Right cardiac atrium (tissue), 5 donors: ENCODE measurements around the gene ARL3. TPM values are rescaled to one million over a fixed set of nuclear protein-coding genes. Genes with fewer than 3 reads are reported as not detected.

Source experiments
- ATAC-seq, 2 donors: fragments of 200-7000 bp; cut with Tn5 transposase; one replicate each; pipeline versions ENCODE4 v1.8.0 to v1.9.1; 2020; ENCODE audit warnings: moderate library complexity in 2 of 2, mild to moderate bottlenecking in 1 of 2
- DNase-seq, 3 donors: peaks; one replicate each; pipeline ENCODE4 v3.0.0-alpha.2; 2020
- H3K27ac ChIP-seq: one replicate; pipeline ENCODE4 v1.5.1; 2013; ENCODE audit warnings: mild to moderate bottlenecking, low read length, control low read depth, moderate library complexity
- H3K27me3 ChIP-seq: one replicate; pipeline ENCODE4 v1.6.1; 2013; ENCODE audit not compliant: control insufficient read depth, insufficient read depth
- H3K4me1 ChIP-seq: one replicate; pipeline ENCODE4 v1.6.1; 2013; ENCODE audit warnings: low read length; ENCODE audit not compliant: control insufficient read depth, insufficient read depth
- H3K4me3 ChIP-seq: one replicate; pipeline ENCODE4 v1.5.1; 2013; ENCODE audit warnings: low read length, control low read depth
- H3K9me3 ChIP-seq: one replicate; pipeline ENCODE4 v1.6.1; 2013; ENCODE audit warnings: low read length; ENCODE audit not compliant: control insufficient read depth
- WGBS: extraction: QIAGEN DNeasy Blood & Tissue Kit; methylation state at CpG from one replicate; pipeline ENCODE4 v1.1.7; 2013; 5-methylcytosine and 5-hydroxymethylcytosine counted together
- intact Hi-C, 4 donors: fragments of 100-400 bp; cut with DNase I; formaldehyde crosslinking; loops; one replicate each; pipeline versions ENCODE4 v1.11.0 to v1.14.0; 2022 to 2023
- polyA plus RNA-seq: library from polyadenylated mRNA; stranded (reverse); fragments of 200-250 nt; gene quantifications from one replicate; pipeline ENCODE4 v1.2.3, GENCODE V29; 2013
- total RNA-seq, 4 donors: library from RNA; stranded (reverse); fragmentation: NEBNext Ultra II Directional; extraction: Animal tissue kit (Norgen Biotek cat#: 25700); gene quantifications; one replicate each; pipeline ENCODE4 v1.2.1, GENCODE V29; 2021
- donor health status: healthy with polysubstance abuse.
- donor health status: DM: no; HTN: yes; CAD: no.
- donor health status: DM: no; HTN: no; CAD: no.
- donor health status: DM: no; HTN: yes; CAD: no; lungs with severe emphysema.
- donor health status: DM: yes; HTN: yes; CAD: no.

The ARL3 gene
- total and polyA plus RNA-seq, 5 donors, result 13.0 to 18.3 (median 15.2) TPM

GRCh38 chr10:102738692-102739121, 24.5 kb upstream of the ARL3 start:
- intact Hi-C loops, result loop anchor here in 1 of 4 donors (10.0 kb wide), 1 partner anchor 326 kb away; no protein-coding TSS in a partner anchor
- Histone ChIP-seq H3K27me3 (no peaks in the 10 kb centered on the region), H3K27ac (no peak overlapping the region), H3K4me1 (no peaks in the 10 kb centered on the region), H3K9me3 (no peaks in the 10 kb centered on the region), H3K4me3 (no peak overlapping the region)
- ATAC-seq, result peak in 1 of 2 donors; percentile 44
- DNase-seq, result no peak

GRCh38 chr10:102735065-102735562, 20.9 kb upstream of the ARL3 start:
- DNase-seq, result peak; percentile 71 to 78 (median 76)
- H3K9me3 ChIP-seq, result no peaks in the 10 kb centered on the region
- H3K4me1 ChIP-seq, result no peaks in the 10 kb centered on the region
- no peaks in the 10 kb centered on the region for H3K27me3 ChIP-seq
- intact Hi-C loops, result loop anchor here in 1 of 4 donors (10.0 kb wide), 1 partner anchor 330 kb away; no protein-coding TSS in a partner anchor
- no peak overlapping the region for H3K4me3 ChIP-seq
- peak; percentile 44 to 81 for ATAC-seq
- 66% methylated on average over 9 of the region's 9 CpGs for WGBS
- no peak overlapping the region for H3K27ac ChIP-seq

GRCh38 chr10:102732661-102733060, 18.5 kb upstream of the ARL3 start:
- Histone ChIP-seq H3K4me1 (no peaks in the 10 kb centered on the region), H3K9me3 (no peaks in the 10 kb centered on the region), H3K27ac (no peak overlapping the region), H3K4me3 (no peak overlapping the region), H3K27me3 (no peaks in the 10 kb centered on the region)
- DNase-seq (no peak), ATAC-seq (no peak)
- 0% methylated on average over 1 of the region's 1 CpG for WGBS
- intact Hi-C loops, result loop anchor here in 2 of 4 donors (5.0 to 10.0 kb wide), 2 partner anchors 170 to 332 kb away; no protein-coding TSS in a partner anchor

GRCh38 chr10:102731222-102731800, 17.1 kb upstream of the ARL3 start:
- intact Hi-C loops, result loop anchor here in 2 of 4 donors (5.0 to 10.0 kb wide), 2 partner anchors 171 to 333 kb away; no protein-coding TSS in a partner anchor
- no peak overlapping the region for H3K4me3 ChIP-seq
- H3K27me3 ChIP-seq, result no peaks in the 10 kb centered on the region
- ATAC-seq (no peak), DNase-seq (no peak)
- H3K4me1 ChIP-seq, result no peaks in the 10 kb centered on the region
- 77% methylated on average over 5 of the region's 5 CpGs for WGBS
- no peaks in the 10 kb centered on the region for H3K9me3 ChIP-seq
- H3K27ac ChIP-seq, result no peak overlapping the region

- no peaks in the 10 kb centered on the region for H3K27me3 ChIP-seq
- H3K4me3 ChIP-seq, result no peak overlapping the region
- H3K27ac ChIP-seq, result no peak overlapping the region
- no peaks in the 10 kb centered on the region for H3K9me3 ChIP-seq
- ATAC-seq (peak; percentile 92 to 95), DNase-seq (peak; percentile 89 to 95 (median 95))
- intact Hi-C loops, result loop anchor here (2.0 to 10.0 kb wide), 5 partner anchors 98 to 335 kb away; no protein-coding TSS in a partner anchor
- WGBS, result 42% methylated on average over 30 of the region's 30 CpGs
- no peaks in the 10 kb centered on the region for H3K4me1 ChIP-seq
These were observed 15.1 kb upstream of the ARL3 start for GRCh38 chr10:102729029-102730026.

DNA sequence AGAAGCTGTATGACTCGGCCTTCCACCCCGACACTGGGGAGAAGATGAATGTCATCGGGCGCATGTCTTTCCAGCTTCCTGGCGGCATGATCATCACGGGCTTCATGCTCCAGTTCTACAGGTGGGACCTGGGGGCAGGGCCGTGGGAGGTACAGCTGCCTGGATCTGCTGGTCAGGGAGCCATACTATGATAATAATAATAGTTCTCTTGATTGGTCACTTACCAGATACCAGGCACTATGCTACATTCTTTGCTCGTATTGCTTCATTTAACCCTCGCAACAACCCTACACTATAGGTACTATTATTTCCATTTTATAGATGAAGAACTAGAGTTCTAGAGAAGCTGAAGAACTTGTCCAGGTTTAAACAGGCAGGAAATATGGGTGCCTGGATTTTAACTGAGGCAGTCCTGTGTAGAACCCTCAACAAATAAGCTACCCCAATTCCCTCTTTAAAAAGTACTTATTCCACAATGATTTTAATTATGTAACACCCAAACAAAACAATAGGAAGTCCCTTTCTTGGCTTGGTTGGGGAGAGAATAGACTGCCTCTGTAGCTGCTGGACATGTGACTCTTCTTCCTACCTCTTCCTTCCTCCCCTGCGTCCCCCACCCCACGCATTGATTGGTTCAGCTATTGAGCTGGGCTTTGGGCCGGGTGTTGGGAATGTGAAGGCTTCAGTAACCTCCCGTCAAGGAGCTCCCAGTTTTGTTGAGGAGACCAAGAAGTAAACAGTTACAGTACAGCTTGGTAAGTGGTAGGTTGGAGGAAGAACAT, 13.0 kb upstream of the ARL3 start:
- Histone ChIP-seq H3K4me1 (no peaks in the 10 kb centered on the region), H3K9me3 (no peaks in the 10 kb centered on the region), H3K4me3 (no peak overlapping the region), H3K27ac (no peak overlapping the region), H3K27me3 (no peaks in the 10 kb centered on the region)
- intact Hi-C loops, result loop anchor here in 3 of 4 donors (5.0 kb wide), 3 partner anchors 100 to 175 kb away; no protein-coding TSS in a partner anchor
- 66% methylated on average over 13 of the region's 13 CpGs for WGBS
- DNase-seq (peak in 1 of 3 donors; percentile 55), ATAC-seq (no peak)

DNA sequence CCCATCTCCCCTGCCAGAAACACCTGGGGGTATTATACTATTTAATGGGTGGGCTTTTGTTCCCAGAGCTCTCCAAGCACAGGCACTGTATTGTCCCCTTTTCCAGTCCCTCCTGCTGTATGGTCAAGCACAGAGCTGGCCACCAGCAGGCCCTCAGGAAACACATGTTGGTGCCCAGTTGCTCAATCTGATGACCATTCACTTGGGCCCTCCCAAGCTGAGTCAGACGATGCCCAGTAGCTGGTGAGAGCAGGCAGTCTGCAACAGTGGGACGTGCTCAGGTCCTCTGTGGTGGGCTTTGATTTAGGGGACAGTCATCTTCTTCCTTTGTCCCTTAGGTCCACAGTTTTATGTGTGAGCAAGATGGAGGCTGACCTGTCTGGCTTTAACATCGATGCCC, 12.1 kb upstream of the ARL3 start:
- Histone ChIP-seq H3K9me3 (no peaks in the 10 kb centered on the region), H3K27me3 (no peaks in the 10 kb centered on the region), H3K4me1 (no peaks in the 10 kb centered on the region), H3K27ac (no peak overlapping the region), H3K4me3 (no peak overlapping the region)
- 54% methylated on average over 3 of the region's 3 CpGs for WGBS
- peak in 1 of 3 donors; percentile 54 for DNase-seq
- intact Hi-C loops, result loop anchor here in 3 of 4 donors (5.0 kb wide), 3 partner anchors 101 to 176 kb away; no protein-coding TSS in a partner anchor
- peak; percentile 19 to 34 for ATAC-seq

- ATAC-seq, result no peak
- H3K27ac ChIP-seq, result no peak overlapping the region
- no peaks in the 10 kb centered on the region for H3K9me3 ChIP-seq
- intact Hi-C loops, result no loop called here
- H3K4me1 ChIP-seq, result no peaks in the 10 kb centered on the region
- DNase-seq, result no peak
- H3K27me3 ChIP-seq, result no peaks in the 10 kb centered on the region
- H3K4me3 ChIP-seq, result no peak overlapping the region
- 98% methylated on average over 4 of the region's 4 CpGs for WGBS
These were observed 9.8 kb upstream of the ARL3 start for GRCh38 chr10:102723989-102724388.

- Histone ChIP-seq H3K4me3 (no peak overlapping the region), H3K27ac (no peak overlapping the region), H3K4me1 (peaks cover 2% of the 10 kb centered on the region), H3K27me3 (no peaks in the 10 kb centered on the region), H3K9me3 (no peaks in the 10 kb centered on the region)
- intact Hi-C loops, result no loop called here
- no peak for DNase-seq
- ATAC-seq, result no peak
- WGBS, result 70% methylated on average over 4 of the region's 4 CpGs
These were observed 7.8 kb upstream of the ARL3 start for GRCh38 chr10:102721954-102722353.

DNA sequence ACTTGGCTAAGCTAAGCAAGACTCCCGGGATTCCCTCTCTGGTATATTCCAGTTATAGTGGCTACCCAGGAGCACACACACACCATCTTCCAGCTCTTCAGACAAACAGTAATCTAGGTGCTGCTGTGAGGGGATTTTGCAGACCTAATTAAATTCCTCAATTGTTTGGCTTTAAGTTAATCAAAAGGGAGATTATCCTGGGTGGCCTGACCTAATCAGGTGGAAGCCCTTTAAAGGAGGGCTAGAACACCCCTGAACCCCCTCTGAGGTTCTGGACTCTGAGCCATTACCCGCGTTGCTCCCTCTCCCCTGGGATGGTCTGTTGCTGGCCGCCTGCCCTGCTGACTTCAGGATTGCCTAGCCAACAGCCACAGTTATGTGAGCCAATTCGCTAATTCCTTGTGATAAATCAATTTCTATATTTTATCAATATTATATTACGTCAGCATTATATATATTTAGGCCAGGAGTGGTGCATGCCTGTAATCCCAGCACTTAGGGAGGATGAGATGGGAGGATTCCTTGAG, 6.6 kb upstream of the ARL3 start:
- Histone ChIP-seq H3K9me3 (no peaks in the 10 kb centered on the region), H3K27me3 (no peaks in the 10 kb centered on the region), H3K4me3 (no peak overlapping the region), H3K4me1 (peaks cover 2% of the 10 kb centered on the region), H3K27ac (no peak overlapping the region)
- no peak for ATAC-seq
- intact Hi-C loops, result no loop called here
- 57% methylated on average over 6 of the region's 6 CpGs for WGBS
- peak in 2 of 3 donors; percentile 70 to 75 for DNase-seq
